OCI-LY1 (cell line): ENCODE results near the gene PPIF.

Experiments
- EZH2 ChIP-seq: fragments of 200-600 bp; sonication (generic), shearing (Covaris generic); IDR thresholded peaks from 2 replicates; pipeline ENCODE4 v1.8.0; 2017; ENCODE audit warnings: borderline replicate concordance, mixed run types, mild to moderate bottlenecking, antibody characterized with exemption, low read length, moderate library complexity, mixed read lengths
- TF ChIP-seq, protein P1 (sequence below): fragments of 200-600 bp; sonication (generic), shearing (Covaris generic); IDR thresholded peaks from 2 replicates; pipeline ENCODE4 v1.5.1; 2017; ENCODE audit warnings: mild to moderate bottlenecking, antibody characterized with exemption, low read length, moderate library complexity, mixed read lengths

DNA sequence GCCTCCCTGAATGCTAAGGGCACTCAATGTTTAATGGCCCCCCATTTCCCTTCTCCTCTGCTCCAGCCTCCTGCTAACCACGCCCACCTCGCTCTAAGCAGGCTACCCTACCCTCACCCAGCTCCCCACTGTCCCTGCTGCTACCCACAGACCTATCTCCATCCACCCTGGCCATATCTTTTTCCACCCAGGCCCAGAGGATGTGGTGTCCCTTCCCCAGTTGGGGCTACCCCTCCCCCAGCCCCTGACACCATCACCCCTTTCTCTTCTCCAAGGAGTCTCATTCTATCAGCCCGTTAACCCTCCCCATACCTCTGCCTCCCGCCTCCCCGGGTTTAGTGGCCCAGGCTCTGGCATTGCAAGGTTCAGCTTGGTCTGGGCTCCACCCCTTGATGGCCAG lies 28.9 kb upstream of the PPIF start:
- TF ChIP-seq, protein P1, sequence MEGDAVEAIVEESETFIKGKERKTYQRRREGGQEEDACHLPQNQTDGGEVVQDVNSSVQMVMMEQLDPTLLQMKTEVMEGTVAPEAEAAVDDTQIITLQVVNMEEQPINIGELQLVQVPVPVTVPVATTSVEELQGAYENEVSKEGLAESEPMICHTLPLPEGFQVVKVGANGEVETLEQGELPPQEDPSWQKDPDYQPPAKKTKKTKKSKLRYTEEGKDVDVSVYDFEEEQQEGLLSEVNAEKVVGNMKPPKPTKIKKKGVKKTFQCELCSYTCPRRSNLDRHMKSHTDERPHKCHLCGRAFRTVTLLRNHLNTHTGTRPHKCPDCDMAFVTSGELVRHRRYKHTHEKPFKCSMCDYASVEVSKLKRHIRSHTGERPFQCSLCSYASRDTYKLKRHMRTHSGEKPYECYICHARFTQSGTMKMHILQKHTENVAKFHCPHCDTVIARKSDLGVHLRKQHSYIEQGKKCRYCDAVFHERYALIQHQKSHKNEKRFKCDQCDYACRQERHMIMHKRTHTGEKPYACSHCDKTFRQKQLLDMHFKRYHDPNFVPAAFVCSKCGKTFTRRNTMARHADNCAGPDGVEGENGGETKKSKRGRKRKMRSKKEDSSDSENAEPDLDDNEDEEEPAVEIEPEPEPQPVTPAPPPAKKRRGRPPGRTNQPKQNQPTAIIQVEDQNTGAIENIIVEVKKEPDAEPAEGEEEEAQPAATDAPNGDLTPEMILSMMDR, result no peak
- TF ChIP-seq EZH2, result no peak
